Stimulated activated CD8-positive, alpha-beta memory T cell treated with anti-CD3 and anti-CD28 coated beads, Interleukin-7, amount 100 ng/mL, for 24 hours (primary cell): Measurements from ENCODE around the gene CDH23.

Source experiments
- DNase-seq: peaks from one replicate; pipeline ENCODE4 v3.0.0-alpha.2; 2020; ENCODE audit warnings: low read depth

The CDH23 gene

GRCh38 chr10:71564194-71564820, 167.6 kb downstream of the CDH23 start:
- no peak for DNase-seq

GRCh38 chr10:71565284-71566000, 168.7 kb downstream of the CDH23 start:
- DNase-seq: no peak

GRCh38 chr10:71567006-71567405, 170.3 kb downstream of the CDH23 start:
- no peak for DNase-seq

GRCh38 chr10:71568896-71569492, 172.3 kb downstream of the CDH23 start:
- no peak for DNase-seq

- peak; percentile 74 for DNase-seq
These were observed 173.3 kb downstream of the CDH23 start for GRCh38 chr10:71569775-71570588.

- no peak for DNase-seq
These were observed 174.9 kb downstream of the CDH23 start for GRCh38 chr10:71571460-71572175.

GRCh38 chr10:71572962-71573361, 176.2 kb downstream of the CDH23 start:
- no peak for DNase-seq

GRCh38 chr10:71573562-71574518, 177.1 kb downstream of the CDH23 start:
- no peak for DNase-seq

- DNase-seq: no peak
These were observed 178.7 kb downstream of the CDH23 start for GRCh38 chr10:71575451-71575850.

GRCh38 chr10:71575934-71576801, 179.4 kb downstream of the CDH23 start:
- no peak for DNase-seq

GRCh38 chr10:71576842-71577241, 180.1 kb downstream of the CDH23 start:
- no peak for DNase-seq

- no peak for DNase-seq
These were observed 180.6 kb downstream of the CDH23 start for GRCh38 chr10:71577345-71577744.

- DNase-seq: no peak
These were observed 181.3 kb downstream of the CDH23 start for GRCh38 chr10:71578069-71578468.

GRCh38 chr10:71579668-71580067, 182.9 kb downstream of the CDH23 start:
- DNase-seq: no peak

- DNase-seq: no peak
These were observed 183.7 kb downstream of the CDH23 start for GRCh38 chr10:71580415-71580814.

GRCh38 chr10:71580926-71581325, 184.2 kb downstream of the CDH23 start:
- no peak for DNase-seq

GRCh38 chr10:71581376-71581775, 184.7 kb downstream of the CDH23 start:
- DNase-seq: no peak

- no peak for DNase-seq
These were observed 185.3 kb downstream of the CDH23 start for GRCh38 chr10:71582019-71582418.
